Fibroblast of lung (primary cell): ENCODE results near the gene ABCG8. TPM values are rescaled to one million over a fixed set of nuclear protein-coding genes. Genes with fewer than 3 reads are reported as not detected.

Experiments used
- DNase-seq, 2 donors: peaks; one replicate each; pipeline versions ENCODE4 v3.0.0 to v3.0.0-alpha.2; 2010; ENCODE audit warnings: low read depth in 2 of 2
- H2AFZ ChIP-seq: 2 replicates; pipeline ENCODE4 v1.5.1; 2012; ENCODE audit warnings: low read length, control low read depth, inconsistent platforms
- H3K27ac ChIP-seq: 2 replicates; pipeline ENCODE4 v1.5.1; 2011; ENCODE audit warnings: low read length, control low read depth; ENCODE audit not compliant: insufficient read depth
- H3K27me3 ChIP-seq: 2 replicates; pipeline ENCODE4 v1.5.1; 2011; ENCODE audit warnings: mild to moderate bottlenecking, low read length; ENCODE audit not compliant: control insufficient read depth, insufficient read depth
- H3K36me3 ChIP-seq: 2 replicates; pipeline ENCODE4 v1.5.1; 2011; ENCODE audit warnings: low read length; ENCODE audit not compliant: control insufficient read depth, insufficient read depth
- H3K4me1 ChIP-seq: 2 replicates; pipeline ENCODE4 v1.5.1; 2011; ENCODE audit warnings: low read length; ENCODE audit not compliant: control insufficient read depth, insufficient read depth; ENCODE audit errors: extremely low read depth
- H3K4me2 ChIP-seq: 2 replicates; pipeline ENCODE4 v1.5.1; 2011; ENCODE audit warnings: low read length, control low read depth; ENCODE audit not compliant: insufficient read depth; ENCODE audit errors: extremely low read depth
- H3K4me3 ChIP-seq, 4 experiments: fragments of 200-600 bp in 1 of 4; sonication (generic) in 1 of 4; replicated peaks in 1 of 4; 2 replicates each; pipeline ENCODE4 v1.5.1; 2011 to 2016; ENCODE audit warnings: low read length in 4 of 4, low read depth in 3 of 4, mild to moderate bottlenecking in 3 of 4, control low read depth in 2 of 4, inconsistent platforms in 1 of 4, mixed read lengths in 1 of 4; ENCODE audit not compliant: insufficient read depth in 1 of 4; ENCODE audit errors: control extremely low read depth in 1 of 4
- H3K79me2 ChIP-seq: 2 replicates; pipeline ENCODE4 v1.5.1; 2012; ENCODE audit warnings: mild to moderate bottlenecking, low read length, inconsistent platforms; ENCODE audit not compliant: control insufficient read depth, insufficient read depth
- H3K9ac ChIP-seq: 2 replicates; pipeline ENCODE4 v1.5.1; 2011; ENCODE audit warnings: mild to moderate bottlenecking, low read length, control low read depth; ENCODE audit not compliant: insufficient read depth
- H3K9me3 ChIP-seq: 2 replicates; pipeline ENCODE4 v1.5.1; 2012; ENCODE audit warnings: low read depth, low read length; ENCODE audit not compliant: control insufficient read depth, insufficient read depth
- H4K20me1 ChIP-seq: 2 replicates; pipeline ENCODE4 v1.5.1; 2011; ENCODE audit warnings: low read length; ENCODE audit not compliant: control insufficient read depth, insufficient read depth; ENCODE audit errors: extremely low read depth
- EZH2 ChIP-seq: IDR thresholded peaks from 2 replicates; pipeline ENCODE4 v1.5.1; 2012; ENCODE audit warnings: low read length, control low read depth, mild to moderate bottlenecking; ENCODE audit errors: missing control alignments
- polyA plus RNA-seq, 2 donors: library from polyadenylated mRNA; depleted of rRNA in 1 of 2; stranded (reverse) in 1 of 2; unstranded in 1 of 2; fragments of >200 nt; gene quantifications; 2 replicates each; pipeline ENCODE4 v1.2.1, GENCODE V29; 2011 to 2012; ENCODE audit warnings: missing spikeins in 1 of 2
- total RNA-seq: library from RNA; depleted of rRNA; stranded (reverse); fragments of >200 nt; gene quantifications from 2 replicates; pipeline ENCODE4 v1.2.1, GENCODE V29; 2014
- TF ChIP-seq, protein P1 (sequence below), 2 donors: IDR thresholded peaks in 1 of 2; conservative IDR thresholded peaks in 1 of 2; 1 replicate in 1 of 2; 2 replicates in 1 of 2; pipeline ENCODE4 v1.5.1; 2011 to 2012; ENCODE audit warnings: low read length in 2 of 2, control low read depth in 1 of 2, inconsistent platforms in 1 of 2, low read depth in 1 of 2, mild to moderate bottlenecking in 1 of 2

ABCG8 gene
- total and polyA plus RNA-seq, 2 donors (not counting 1 experiment from before 2014, with no cell fraction given), result not detected

DNA sequence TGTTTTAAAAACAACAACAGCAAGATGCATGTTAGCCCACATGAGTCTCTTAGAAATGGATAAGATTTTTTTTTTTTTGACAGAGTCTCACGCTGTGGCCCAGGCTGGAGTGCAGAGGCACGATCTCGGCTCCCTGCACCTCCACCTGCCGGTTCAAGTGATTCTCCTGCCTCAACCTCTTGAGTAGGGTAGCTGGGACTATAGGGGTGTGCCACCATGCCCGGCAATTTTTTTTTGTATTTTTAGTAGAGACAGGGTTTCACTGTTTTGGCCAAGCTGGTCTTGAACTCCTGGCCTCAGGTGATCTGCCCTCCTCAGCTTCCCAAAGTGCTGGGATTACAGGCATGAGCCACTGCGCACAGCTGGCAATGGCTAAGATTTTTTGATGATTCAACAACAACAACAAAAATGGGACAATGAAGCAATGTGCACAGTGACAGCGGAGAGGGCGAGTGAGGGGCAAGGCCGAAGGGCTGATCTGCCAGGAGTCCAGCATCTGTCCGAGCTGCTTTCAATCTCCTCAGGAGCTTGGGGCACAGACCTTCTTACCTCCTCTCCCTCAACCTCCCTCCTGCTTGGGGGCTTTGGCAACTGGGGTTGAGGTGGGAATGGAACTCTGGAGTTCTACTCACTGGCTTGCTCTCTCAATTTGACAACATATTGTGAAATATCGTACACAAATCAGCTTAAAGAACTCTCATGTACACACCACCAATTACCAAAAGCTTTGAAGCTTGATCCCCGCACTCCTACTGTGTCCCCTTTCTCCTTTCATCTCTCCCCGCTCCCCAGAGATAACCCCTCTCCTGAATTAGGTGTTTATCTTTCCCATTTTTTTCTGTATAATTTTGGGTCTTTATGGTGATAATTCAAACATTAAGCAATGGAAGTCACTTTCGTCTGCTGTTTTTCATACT lies 3.4 kb downstream of the ABCG8 start:
- no peaks in the 10 kb centered on the region for H4K20me1 ChIP-seq
- H3K27ac ChIP-seq, result no peak overlapping the region
- DNase-seq, result no peak
- H3K9me3 ChIP-seq, result no peaks in the 10 kb centered on the region
- H3K36me3 ChIP-seq, result no peaks in the 10 kb centered on the region
- peaks cover 24% of the 10 kb centered on the region for H3K27me3 ChIP-seq
- H3K79me2 ChIP-seq, result no peaks in the 10 kb centered on the region
- H3K4me3 ChIP-seq, result no peak overlapping the region
- H3K4me2 ChIP-seq, result no peak overlapping the region
- no peak overlapping the region for H3K9ac ChIP-seq
- TF ChIP-seq, protein P1, sequence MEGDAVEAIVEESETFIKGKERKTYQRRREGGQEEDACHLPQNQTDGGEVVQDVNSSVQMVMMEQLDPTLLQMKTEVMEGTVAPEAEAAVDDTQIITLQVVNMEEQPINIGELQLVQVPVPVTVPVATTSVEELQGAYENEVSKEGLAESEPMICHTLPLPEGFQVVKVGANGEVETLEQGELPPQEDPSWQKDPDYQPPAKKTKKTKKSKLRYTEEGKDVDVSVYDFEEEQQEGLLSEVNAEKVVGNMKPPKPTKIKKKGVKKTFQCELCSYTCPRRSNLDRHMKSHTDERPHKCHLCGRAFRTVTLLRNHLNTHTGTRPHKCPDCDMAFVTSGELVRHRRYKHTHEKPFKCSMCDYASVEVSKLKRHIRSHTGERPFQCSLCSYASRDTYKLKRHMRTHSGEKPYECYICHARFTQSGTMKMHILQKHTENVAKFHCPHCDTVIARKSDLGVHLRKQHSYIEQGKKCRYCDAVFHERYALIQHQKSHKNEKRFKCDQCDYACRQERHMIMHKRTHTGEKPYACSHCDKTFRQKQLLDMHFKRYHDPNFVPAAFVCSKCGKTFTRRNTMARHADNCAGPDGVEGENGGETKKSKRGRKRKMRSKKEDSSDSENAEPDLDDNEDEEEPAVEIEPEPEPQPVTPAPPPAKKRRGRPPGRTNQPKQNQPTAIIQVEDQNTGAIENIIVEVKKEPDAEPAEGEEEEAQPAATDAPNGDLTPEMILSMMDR (conservative IDR thresholded peaks at IDR 0.05 in 1 of 2, IDR thresholded peaks at IDR 0.05 in 1 of 2; ENCODE audit: low read depth in 1 of 2, low read length in 2 of 2), result no peak
- no peak for TF ChIP-seq EZH2
- no peak overlapping the region for H2AFZ ChIP-seq
- no peaks in the 10 kb centered on the region for H3K4me1 ChIP-seq

DNA sequence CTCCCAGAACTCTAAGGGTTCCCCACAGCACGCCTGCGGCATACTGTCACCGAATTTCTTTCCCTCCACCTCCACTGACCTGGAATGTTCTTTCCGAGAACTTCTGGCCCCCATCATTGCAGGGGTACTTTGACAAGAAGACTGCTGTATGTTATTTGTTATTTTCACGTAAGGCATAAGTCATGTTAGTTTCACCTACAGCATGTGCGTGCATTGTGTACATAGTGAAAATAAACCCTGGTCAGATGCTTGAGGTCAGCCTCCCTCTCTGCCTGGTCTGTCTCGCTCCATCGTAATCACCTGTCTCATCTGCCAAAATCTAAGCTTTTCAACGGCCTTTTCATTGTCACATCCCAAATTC lies 4.1 kb downstream of the ABCG8 start:
- Histone ChIP-seq H2AFZ (no peak overlapping the region), H3K4me3 (no peak overlapping the region), H4K20me1 (no peaks in the 10 kb centered on the region), H3K27me3 (peaks cover 24% of the 10 kb centered on the region), H3K27ac (no peak overlapping the region), H3K9ac (no peak overlapping the region), H3K4me1 (no peaks in the 10 kb centered on the region), H3K79me2 (no peaks in the 10 kb centered on the region), H3K9me3 (no peaks in the 10 kb centered on the region), H3K4me2 (no peak overlapping the region), H3K36me3 (no peaks in the 10 kb centered on the region)
- no peak for DNase-seq
- TF ChIP-seq EZH2, result no peak
- TF ChIP-seq, protein P1 (conservative IDR thresholded peaks at IDR 0.05 in 1 of 2, IDR thresholded peaks at IDR 0.05 in 1 of 2; ENCODE audit: low read depth in 1 of 2, low read length in 2 of 2), result no peak

DNA sequence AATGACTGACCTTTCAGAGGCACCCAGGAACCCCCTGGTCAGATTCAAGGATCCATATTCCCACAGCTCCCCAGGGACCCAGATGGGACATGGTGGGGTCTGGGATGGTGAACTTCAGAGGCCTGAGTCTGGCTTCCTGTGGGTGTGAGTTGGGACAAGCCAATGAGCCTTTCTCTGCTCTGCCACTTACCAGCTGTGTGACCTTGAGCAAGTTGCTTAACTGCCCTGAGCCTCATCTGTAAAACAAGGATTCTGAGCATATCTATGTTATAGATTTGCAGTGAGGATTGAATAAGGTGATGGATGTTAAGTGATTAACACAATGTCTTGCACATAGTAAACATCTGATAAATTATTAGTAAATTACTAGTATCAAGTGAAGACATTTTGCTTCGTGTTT lies 6.4 kb downstream of the ABCG8 start:
- TF ChIP-seq, protein P1 (conservative IDR thresholded peaks at IDR 0.05 in 1 of 2, IDR thresholded peaks at IDR 0.05 in 1 of 2; ENCODE audit: low read depth in 1 of 2, low read length in 2 of 2), result no peak
- no peak for TF ChIP-seq EZH2
- peaks cover 24% of the 10 kb centered on the region for H3K27me3 ChIP-seq
- H3K79me2 ChIP-seq, result no peaks in the 10 kb centered on the region

More for the DNA sequence above, 6.4 kb downstream of the ABCG8 start:
- no peaks in the 10 kb centered on the region for H3K4me1 ChIP-seq
- no peak overlapping the region for H3K4me3 ChIP-seq
- DNase-seq, result no peak
- H2AFZ ChIP-seq, result no peak overlapping the region
- H3K27ac ChIP-seq, result no peak overlapping the region
- no peak overlapping the region for H3K9ac ChIP-seq
- H4K20me1 ChIP-seq, result no peaks in the 10 kb centered on the region
- H3K9me3 ChIP-seq, result no peaks in the 10 kb centered on the region
- H3K36me3 ChIP-seq, result no peaks in the 10 kb centered on the region
- H3K4me2 ChIP-seq, result no peak overlapping the region
